ENCODE measurements around the gene TMEM88. TPM values are rescaled to one million over a fixed set of nuclear protein-coding genes. Genes with fewer than 3 reads are reported as not detected.

Gene TMEM88
- polyA plus RNA-seq, 4 donors, result 3.8 to 17.5 (median 7.3) TPM

DNA sequence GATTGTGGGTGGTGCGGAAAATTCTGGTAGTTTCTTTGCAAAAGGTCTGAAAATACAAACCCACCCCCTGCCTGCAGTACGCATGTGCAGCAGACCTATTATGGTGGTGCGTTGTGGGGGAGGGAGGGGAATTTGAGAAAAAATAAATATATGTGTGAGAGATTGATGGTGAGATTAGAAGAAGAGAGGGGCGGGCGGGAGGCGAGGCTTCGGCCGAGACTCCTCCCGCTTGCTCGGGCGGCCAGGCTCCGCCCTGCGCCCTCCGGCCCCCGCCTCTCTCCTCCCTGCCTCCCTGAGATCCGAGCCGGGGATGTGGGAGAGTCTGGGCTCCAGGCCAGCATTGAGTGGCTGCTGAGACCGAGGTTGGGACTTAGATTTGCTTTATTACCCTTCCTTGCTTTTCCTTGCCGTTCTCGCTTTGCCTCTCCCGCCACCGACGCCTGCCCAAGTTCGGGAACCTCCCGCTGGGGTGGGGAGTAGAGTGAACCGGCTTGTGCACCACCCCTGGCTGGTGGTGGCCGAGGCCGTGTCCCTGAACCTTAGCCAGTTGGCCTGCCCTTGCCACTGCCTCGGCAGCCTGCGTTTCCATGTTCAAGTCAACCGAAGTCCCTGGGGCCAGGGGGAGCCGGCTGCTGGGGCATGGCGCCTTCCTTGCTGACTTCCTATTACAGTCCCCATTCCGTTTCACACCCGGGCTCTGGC is 32.8 kb downstream of the TMEM88 start:
- H3K4me3 ChIP-seq (ENCODE audit: low read depth in 1 of 3, low read length in 3 of 3), result peak overlapping the region; percentile 36 to 87 (median 43)
- H3K27ac ChIP-seq (ENCODE audit: low read depth in 1 of 3, low read length in 2 of 3), result peak overlapping the region; percentile 68 to 97 (median 91)
- H3K9me3 ChIP-seq (ENCODE audit: control insufficient read depth in 2 of 2, insufficient read depth in 1 of 2, low read depth in 1 of 2, low read length in 1 of 2), result no peaks in the 10 kb centered on the region
- FAIRE-seq (no peak), DNase-seq (peak; percentile 92 to 96)
- 0 to 1% (median 1%) methylated on average over 26 to 35 of the region's 35 CpGs for WGBS, 3 donors
- peaks cover 2 to 30% (median 4%) of the 10 kb centered on the region in 3 donors for H3K36me3 ChIP-seq (ENCODE audit: control insufficient read depth in 3 of 3, insufficient read depth in 2 of 3, low read depth in 1 of 3, low read length in 3 of 3)
- H3K27me3 ChIP-seq (ENCODE audit: control insufficient read depth in 3 of 3, insufficient read depth in 3 of 3, low read length in 3 of 3), result no peaks in the 10 kb centered on the region
- H3K4me1 ChIP-seq (ENCODE audit: control insufficient read depth in 3 of 3, insufficient read depth in 2 of 3, low read depth in 1 of 3, low read length in 2 of 3), result peaks cover 5 to 48% (median 23%) of the 10 kb centered on the region in 3 donors

DNA sequence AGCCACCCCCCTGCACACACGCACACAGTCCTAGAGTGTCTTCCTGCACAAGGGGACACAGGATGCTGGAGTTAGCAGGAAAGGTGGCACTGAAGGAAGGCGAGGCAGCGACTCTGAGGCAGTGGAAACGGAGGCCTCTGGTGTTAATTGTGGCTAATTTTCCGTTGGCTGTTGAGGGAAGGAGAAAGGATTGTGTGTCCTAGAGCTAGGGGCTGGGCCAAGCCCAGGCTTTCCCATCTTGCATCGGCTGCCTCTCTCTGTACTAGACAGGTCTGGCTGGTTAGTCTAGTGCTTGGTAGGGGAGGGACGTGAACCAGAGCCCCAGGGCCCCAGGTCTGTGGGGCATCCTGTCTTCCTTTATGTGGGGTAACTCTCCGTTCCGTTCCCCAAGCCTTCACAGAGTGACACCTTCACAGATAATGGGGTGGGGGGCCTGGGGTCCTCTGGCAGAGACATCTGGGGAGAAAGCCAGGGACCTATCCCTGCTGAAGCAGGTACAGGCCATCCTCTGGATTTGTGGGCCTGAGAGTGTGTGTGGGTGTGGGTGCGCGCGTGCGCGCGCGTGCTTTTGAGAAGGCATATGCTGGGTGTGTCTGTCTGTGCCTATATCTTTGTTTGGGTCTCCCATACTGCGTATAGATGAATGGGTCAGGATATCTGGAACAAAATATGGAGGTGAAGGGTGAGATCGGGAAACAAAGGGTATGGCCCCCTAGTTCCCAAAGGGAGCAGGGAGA is 33.5 kb downstream of the TMEM88 start, which contains the start of gene CHD3:
CHD3 (plus strand) TSS at position 606 of the 737 bp plus-strand sequence. CDS start 212 bp downstream, outside the sequence.
- Histone ChIP-seq H3K27ac (ENCODE audit: low read depth in 1 of 3, low read length in 2 of 3) (peak within 1 kb of the TSS; percentile 68 to 97 (median 91)), H3K4me1 (ENCODE audit: control insufficient read depth in 3 of 3, insufficient read depth in 2 of 3, low read depth in 1 of 3, low read length in 2 of 3) (peaks cover 3 to 41% (median 20%) of the 10 kb centered on the region in 3 donors), H3K4me3 (ENCODE audit: low read depth in 1 of 3, low read length in 3 of 3) (peak within 1 kb of the TSS; percentile 36 to 87 (median 43)), H3K27me3 (ENCODE audit: control insufficient read depth in 3 of 3, insufficient read depth in 3 of 3, low read length in 3 of 3) (no peaks in the 10 kb centered on the region), H3K36me3 (ENCODE audit: control insufficient read depth in 3 of 3, insufficient read depth in 2 of 3, low read depth in 1 of 3, low read length in 3 of 3) (peaks cover 4 to 34% (median 6%) of the 10 kb centered on the region in 3 donors), H3K9me3 (ENCODE audit: control insufficient read depth in 2 of 2, insufficient read depth in 1 of 2, low read depth in 1 of 2, low read length in 1 of 2) (no peaks in the 10 kb centered on the region)
- WGBS, 3 donors, result 9 to 21% (median 16%) methylated on average over 18 of the region's 18 CpGs
- FAIRE-seq (no peak), DNase-seq (peak; percentile 25 to 35)

DNA sequence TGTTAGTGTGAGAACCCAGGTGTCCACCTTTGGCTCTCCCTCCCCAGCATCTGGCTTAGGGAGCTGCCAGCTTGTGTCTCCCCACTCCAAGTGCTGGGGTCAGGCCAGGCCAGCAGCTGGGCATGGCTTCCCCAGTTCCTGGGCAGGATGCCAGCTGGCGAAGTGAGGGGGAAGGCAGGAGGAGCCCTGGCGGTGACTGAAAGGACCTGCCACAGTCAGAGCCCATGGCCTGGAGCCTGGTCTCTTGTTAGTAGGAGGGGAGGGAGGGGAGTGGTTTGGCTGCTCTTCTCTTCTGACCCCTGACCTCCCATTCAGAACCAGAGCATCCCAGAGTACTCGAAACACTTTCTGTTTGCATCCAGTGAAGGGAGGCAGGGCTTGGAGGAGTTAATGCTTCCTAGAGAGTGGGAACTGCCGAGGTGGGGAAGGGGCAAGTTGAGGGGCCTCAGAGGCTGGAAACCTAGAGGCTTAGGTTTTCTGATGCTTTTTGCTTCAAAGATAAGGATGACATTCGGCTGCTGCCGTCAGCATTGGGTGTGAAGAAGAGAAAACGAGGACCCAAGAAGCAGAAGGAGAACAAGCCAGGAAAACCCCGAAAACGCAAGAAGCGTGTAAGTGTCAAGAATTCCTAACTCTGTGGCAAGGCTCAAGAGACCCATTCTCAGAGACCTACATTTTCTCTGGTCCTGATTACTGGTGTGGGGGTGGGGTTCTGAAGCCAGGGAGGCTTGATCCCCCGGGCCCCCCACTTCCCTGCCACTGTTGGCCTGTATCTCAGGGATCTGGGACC is 34.5 kb downstream of the TMEM88 start:
- H3K36me3 ChIP-seq (ENCODE audit: control insufficient read depth in 3 of 3, insufficient read depth in 2 of 3, low read depth in 1 of 3, low read length in 3 of 3), result peaks cover 6 to 44% (median 8%) of the 10 kb centered on the region in 3 donors
- no peaks in the 10 kb centered on the region for H3K9me3 ChIP-seq (ENCODE audit: control insufficient read depth in 2 of 2, insufficient read depth in 1 of 2, low read depth in 1 of 2, low read length in 1 of 2)
- H3K4me3 ChIP-seq (ENCODE audit: low read depth in 1 of 3, low read length in 3 of 3), result no peak overlapping the region
- peak overlapping the region; percentile 22 to 97 (median 91) for H3K27ac ChIP-seq (ENCODE audit: low read depth in 1 of 3, low read length in 2 of 3)
- no peak for FAIRE-seq
- peak; percentile 82 to 94 for DNase-seq
- H3K27me3 ChIP-seq (ENCODE audit: control insufficient read depth in 3 of 3, insufficient read depth in 3 of 3, low read length in 3 of 3), result no peaks in the 10 kb centered on the region
- peaks cover 3 to 34% (median 20%) of the 10 kb centered on the region in 3 donors for H3K4me1 ChIP-seq (ENCODE audit: control insufficient read depth in 3 of 3, insufficient read depth in 2 of 3, low read depth in 1 of 3, low read length in 2 of 3)
- 28 to 43% (median 43%) methylated on average over 11 of the region's 11 CpGs for WGBS, 3 donors

DNA sequence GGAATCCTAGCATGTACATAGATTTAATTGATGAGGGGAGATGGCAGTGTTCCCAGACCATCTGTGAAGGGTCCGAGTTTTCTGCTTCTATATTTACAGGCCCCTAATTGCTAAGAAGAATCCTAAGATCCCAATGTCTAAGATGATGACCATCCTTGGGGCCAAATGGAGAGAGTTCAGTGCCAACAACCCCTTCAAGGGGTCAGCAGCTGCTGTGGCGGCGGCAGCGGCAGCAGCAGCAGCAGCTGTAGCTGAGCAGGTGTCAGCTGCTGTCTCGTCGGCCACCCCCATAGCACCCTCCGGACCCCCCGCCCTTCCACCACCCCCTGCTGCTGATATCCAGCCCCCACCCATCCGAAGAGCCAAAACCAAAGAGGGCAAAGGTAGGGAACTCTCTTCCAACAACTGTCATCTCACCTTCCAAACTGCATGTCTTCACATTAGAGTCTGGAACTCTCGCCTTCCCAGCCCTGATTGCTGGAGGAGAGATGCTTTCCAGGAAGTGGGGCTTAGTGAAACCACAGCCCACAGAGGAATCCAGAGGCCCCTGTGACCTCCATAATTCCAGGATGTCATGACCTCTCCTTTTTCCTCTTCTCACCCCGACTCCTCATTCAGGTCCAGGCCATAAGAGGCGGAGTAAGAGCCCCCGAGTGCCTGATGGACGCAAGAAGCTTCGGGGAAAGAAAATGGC is 38.5 kb downstream of the TMEM88 start:
- Histone ChIP-seq H3K36me3 (ENCODE audit: control insufficient read depth in 3 of 3, insufficient read depth in 2 of 3, low read depth in 1 of 3, low read length in 3 of 3) (peaks cover 11 to 73% (median 12%) of the 10 kb centered on the region in 3 donors), H3K9me3 (ENCODE audit: control insufficient read depth in 2 of 2, insufficient read depth in 1 of 2, low read depth in 1 of 2, low read length in 1 of 2) (no peaks in the 10 kb centered on the region), H3K27me3 (ENCODE audit: control insufficient read depth in 3 of 3, insufficient read depth in 3 of 3, low read length in 3 of 3) (no peaks in the 10 kb centered on the region), H3K4me1 (ENCODE audit: control insufficient read depth in 3 of 3, insufficient read depth in 2 of 3, low read depth in 1 of 3, low read length in 2 of 3) (peaks cover 3 to 22% (median 14%) of the 10 kb centered on the region in 3 donors), H3K4me3 (ENCODE audit: low read depth in 1 of 3, low read length in 3 of 3) (no peak overlapping the region), H3K27ac (ENCODE audit: low read depth in 1 of 3, low read length in 2 of 3) (no peak overlapping the region)
- no peak for FAIRE-seq
- no peak for DNase-seq
- 85 to 94% (median 91%) methylated on average over 15 of the region's 15 CpGs for WGBS, 3 donors

DNA sequence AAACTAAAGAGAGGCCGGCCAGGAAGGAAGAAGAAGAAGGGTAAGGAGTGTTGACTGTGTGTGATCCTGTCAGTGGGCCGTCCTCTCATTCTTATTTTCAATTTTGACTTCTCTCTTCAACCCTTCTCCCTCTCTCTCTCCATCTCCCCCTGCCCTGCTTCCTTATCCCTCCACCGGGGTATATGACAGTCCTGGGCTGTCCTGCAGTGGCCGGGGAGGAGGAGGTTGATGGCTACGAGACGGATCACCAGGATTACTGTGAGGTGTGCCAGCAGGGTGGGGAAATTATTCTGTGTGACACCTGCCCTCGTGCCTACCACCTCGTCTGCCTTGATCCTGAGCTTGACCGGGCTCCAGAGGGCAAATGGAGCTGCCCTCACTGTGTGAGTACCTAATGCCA is 39.4 kb downstream of the TMEM88 start:
- H3K9me3 ChIP-seq (ENCODE audit: control insufficient read depth in 2 of 2, insufficient read depth in 1 of 2, low read depth in 1 of 2, low read length in 1 of 2), result no peaks in the 10 kb centered on the region
- DNase-seq, result no peak
- H3K4me1 ChIP-seq (ENCODE audit: control insufficient read depth in 3 of 3, insufficient read depth in 2 of 3, low read depth in 1 of 3, low read length in 2 of 3), result peaks cover 2 to 14% (median 6%) of the 10 kb centered on the region in 3 donors
- no peaks in the 10 kb centered on the region for H3K27me3 ChIP-seq (ENCODE audit: control insufficient read depth in 3 of 3, insufficient read depth in 3 of 3, low read length in 3 of 3)
- no peak overlapping the region for H3K4me3 ChIP-seq (ENCODE audit: low read depth in 1 of 3, low read length in 3 of 3)
- H3K36me3 ChIP-seq (ENCODE audit: control insufficient read depth in 3 of 3, insufficient read depth in 2 of 3, low read depth in 1 of 3, low read length in 3 of 3), result peaks cover 11 to 82% (median 13%) of the 10 kb centered on the region in 3 donors
- WGBS, 3 donors, result 87 to 92% (median 90%) methylated on average over 9 of the region's 9 CpGs
- FAIRE-seq, result no peak
- H3K27ac ChIP-seq (ENCODE audit: low read depth in 1 of 3, low read length in 2 of 3), result no peak overlapping the region

DNA sequence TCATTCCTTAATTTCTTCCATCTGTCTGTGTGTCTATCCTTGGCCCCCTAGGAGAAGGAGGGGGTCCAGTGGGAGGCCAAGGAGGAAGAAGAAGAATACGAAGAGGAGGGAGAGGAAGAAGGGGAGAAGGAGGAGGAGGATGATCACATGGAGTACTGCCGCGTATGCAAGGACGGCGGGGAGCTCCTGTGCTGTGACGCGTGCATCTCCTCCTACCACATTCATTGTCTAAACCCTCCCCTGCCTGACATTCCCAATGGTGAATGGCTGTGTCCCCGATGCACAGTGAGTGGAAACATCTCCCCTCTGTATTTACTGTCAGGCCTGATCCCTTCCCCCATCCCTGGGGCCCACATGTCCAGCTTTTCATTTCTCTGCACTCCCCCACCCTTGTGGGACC is 40.0 kb downstream of the TMEM88 start:
- Histone ChIP-seq H3K27ac (ENCODE audit: low read depth in 1 of 3, low read length in 2 of 3) (no peak overlapping the region), H3K9me3 (ENCODE audit: control insufficient read depth in 2 of 2, insufficient read depth in 1 of 2, low read depth in 1 of 2, low read length in 1 of 2) (no peaks in the 10 kb centered on the region), H3K36me3 (ENCODE audit: control insufficient read depth in 3 of 3, insufficient read depth in 2 of 3, low read depth in 1 of 3, low read length in 3 of 3) (peaks cover 14 to 84% (median 15%) of the 10 kb centered on the region in 3 donors), H3K4me3 (ENCODE audit: low read depth in 1 of 3, low read length in 3 of 3) (no peak overlapping the region), H3K27me3 (ENCODE audit: control insufficient read depth in 3 of 3, insufficient read depth in 3 of 3, low read length in 3 of 3) (no peaks in the 10 kb centered on the region), H3K4me1 (ENCODE audit: control insufficient read depth in 3 of 3, insufficient read depth in 2 of 3, low read depth in 1 of 3, low read length in 2 of 3) (peaks cover 0 to 7% (median 0%) of the 10 kb centered on the region in 3 donors)
- FAIRE-seq (no peak), DNase-seq (no peak)
- 91 to 95% (median 92%) methylated on average over 8 of the region's 8 CpGs for WGBS, 3 donors

DNA sequence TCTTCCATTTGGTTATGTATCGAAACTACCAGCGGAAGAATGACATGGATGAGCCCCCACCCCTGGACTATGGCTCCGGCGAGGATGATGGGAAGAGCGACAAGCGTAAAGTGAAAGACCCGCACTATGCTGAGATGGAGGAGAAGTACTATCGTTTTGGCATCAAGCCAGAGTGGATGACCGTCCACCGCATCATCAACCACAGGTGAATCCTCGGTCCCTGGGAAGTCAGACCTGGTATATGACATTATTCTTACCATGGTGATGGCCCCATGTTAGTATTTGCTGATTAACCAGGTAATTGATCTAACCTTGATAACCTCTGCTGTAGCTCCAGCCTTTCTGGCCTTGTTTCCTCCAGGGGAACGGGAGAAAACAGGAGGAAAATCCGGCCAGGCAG is 42.2 kb downstream of the TMEM88 start:
- 89% methylated on average over 13 of the region's 13 CpGs for WGBS, 3 donors
- DNase-seq (no peak), FAIRE-seq (no peak)
- Histone ChIP-seq H3K4me3 (ENCODE audit: low read depth in 1 of 3, low read length in 3 of 3) (no peak overlapping the region), H3K4me1 (ENCODE audit: control insufficient read depth in 3 of 3, insufficient read depth in 2 of 3, low read depth in 1 of 3, low read length in 2 of 3) (peaks cover 0 to 5% (median 0%) of the 10 kb centered on the region in 3 donors), H3K9me3 (ENCODE audit: control insufficient read depth in 2 of 2, insufficient read depth in 1 of 2, low read depth in 1 of 2, low read length in 1 of 2) (no peaks in the 10 kb centered on the region), H3K36me3 (ENCODE audit: control insufficient read depth in 3 of 3, insufficient read depth in 2 of 3, low read depth in 1 of 3, low read length in 3 of 3) (peaks cover 14 to 82% (median 18%) of the 10 kb centered on the region in 3 donors), H3K27me3 (ENCODE audit: control insufficient read depth in 3 of 3, insufficient read depth in 3 of 3, low read length in 3 of 3) (no peaks in the 10 kb centered on the region), H3K27ac (ENCODE audit: low read depth in 1 of 3, low read length in 2 of 3) (no peak overlapping the region)

Data from small intestine (tissue), 7 donors.